Activated naive CD4-positive, alpha-beta T cell treated with anti-CD3 and anti-CD28 coated beads, Interleukin-2, amount 10 ng/mL, durations not matched to agents 7 days and 5 days (primary cell): ENCODE results near the gene AHNAK.
"Not testable (repeated sequence)": the region's sequence is repeated elsewhere in the genome, so short reads cannot be mapped to it uniquely, and the experiment has no call there.

Experiments used
- CTCF ChIA-PET: fragments of 350-600 bp; sonication (Branson Sonifier 250); formaldehyde crosslinking; loops from one replicate; lab custom pipeline; 2021; ENCODE audit warnings: antibody characterized with exemption; lab: Charles Lee
- DNase-seq: peaks from one replicate; pipeline ENCODE4 v3.0.0-alpha.2; 2020
- H3K27ac Mint-ChIP-seq: one replicate; pipeline ENCODE4 v1.8.0; 2021; ENCODE audit warnings: mild to moderate bottlenecking, moderate library complexity, mixed read lengths
- H3K27me3 Mint-ChIP-seq: one replicate; pipeline ENCODE4 v1.8.0; 2021; ENCODE audit warnings: mild to moderate bottlenecking, mixed read lengths
- H3K36me3 Mint-ChIP-seq: one replicate; pipeline ENCODE4 v1.8.0; 2021; ENCODE audit warnings: mixed read lengths
- H3K4me1 Mint-ChIP-seq: one replicate; pipeline ENCODE4 v1.8.0; 2021; ENCODE audit warnings: mixed read lengths
- H3K4me3 Mint-ChIP-seq: one replicate; pipeline ENCODE4 v1.8.0; 2021; ENCODE audit warnings: mild to moderate bottlenecking, moderate library complexity, mixed read lengths
- H3K9me3 Mint-ChIP-seq: one replicate; pipeline ENCODE4 v1.8.0; 2021; ENCODE audit warnings: mixed read lengths

AHNAK gene

DNA sequence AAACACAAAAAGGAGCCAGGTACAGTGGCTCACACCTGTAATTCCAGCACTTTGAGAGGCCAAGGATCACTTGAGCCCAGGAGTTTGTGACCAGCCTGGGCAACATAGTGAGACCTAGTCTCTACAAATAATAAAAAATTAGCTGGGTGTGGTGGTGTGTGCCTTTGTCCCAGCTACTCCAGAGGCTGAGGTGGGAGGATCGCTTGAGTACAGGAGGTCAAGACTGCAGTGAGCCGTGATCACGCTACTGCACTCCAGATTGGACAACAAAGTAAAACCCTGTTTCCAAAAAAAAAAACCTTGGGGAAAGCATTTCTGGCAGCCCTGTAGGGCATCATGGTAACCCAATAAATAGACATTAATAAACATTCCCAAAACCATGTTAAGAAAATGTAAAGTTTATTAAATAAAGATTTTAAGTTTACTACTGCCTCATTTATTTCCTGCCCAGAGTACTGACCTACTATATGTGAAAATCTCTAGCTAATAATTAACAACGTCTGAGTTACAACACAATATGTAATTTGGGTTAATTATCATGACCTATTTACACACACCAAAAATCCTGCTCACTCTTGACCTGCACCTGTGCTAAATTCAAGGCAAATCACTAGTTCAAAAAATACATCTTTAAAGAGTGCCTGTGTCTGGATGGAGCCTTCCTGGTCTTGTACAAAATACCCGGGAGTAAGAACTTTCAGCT is 18.6 kb upstream of the AHNAK start:
- no peaks in the 10 kb centered on the region for H3K9me3 Mint-ChIP-seq
- no peak overlapping the region for H3K27ac Mint-ChIP-seq
- H3K4me1 Mint-ChIP-seq = peaks cover 44% of the 10 kb centered on the region
- no peaks in the 10 kb centered on the region for H3K27me3 Mint-ChIP-seq
- no peak for DNase-seq
- CTCF ChIA-PET = interaction anchor here (0.7 to 3.3 kb wide), 6 partner anchors 8 to 171 kb away, joined by 3 to 12 read pairs (median 4); no protein-coding TSS in a partner anchor
- H3K36me3 Mint-ChIP-seq = peaks cover 54% of the 10 kb centered on the region
- no peak overlapping the region for H3K4me3 Mint-ChIP-seq

DNA sequence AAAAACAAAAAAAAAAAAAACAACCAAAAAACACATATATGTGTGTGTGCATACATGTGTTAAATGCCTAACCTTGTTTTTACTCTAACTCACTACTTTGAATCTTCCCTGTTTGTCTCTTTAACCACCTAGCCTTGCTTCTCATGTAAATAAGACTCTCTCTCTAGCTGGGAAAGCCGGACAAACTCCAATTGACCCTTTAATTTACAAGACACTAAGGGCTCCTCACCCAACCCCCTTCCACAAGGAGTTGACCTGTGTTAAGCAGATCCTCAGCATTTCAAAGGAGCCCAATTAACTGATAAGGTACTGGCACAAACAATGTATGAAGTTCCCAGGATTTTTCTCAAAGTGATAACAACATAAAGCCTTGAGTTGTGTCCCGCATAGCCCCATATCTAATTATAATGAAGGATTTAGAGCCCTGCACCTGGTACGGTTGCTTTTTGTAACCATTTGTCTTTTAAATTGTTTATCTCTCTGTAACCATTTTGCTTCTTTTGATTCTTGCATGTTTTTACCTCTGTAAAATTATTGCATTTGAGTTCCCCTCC is 15.1 kb upstream of the AHNAK start:
- not testable (repeated sequence) for DNase-seq, H3K27me3 Mint-ChIP-seq, H3K9me3 Mint-ChIP-seq, H3K4me3 Mint-ChIP-seq
- Mint-ChIP-seq H3K27ac (peak overlapping the region; percentile 47), H3K4me1 (peaks cover 58% of the 10 kb centered on the region), H3K36me3 (peaks cover 57% of the 10 kb centered on the region)
- CTCF ChIA-PET = interaction anchor here (1.0 to 11.7 kb wide), 8 partner anchors 10 to 180 kb away, joined by 3 to 276 read pairs (median 14); partner anchors contain the start of genes AHNAK and LRRN4CL

DNA sequence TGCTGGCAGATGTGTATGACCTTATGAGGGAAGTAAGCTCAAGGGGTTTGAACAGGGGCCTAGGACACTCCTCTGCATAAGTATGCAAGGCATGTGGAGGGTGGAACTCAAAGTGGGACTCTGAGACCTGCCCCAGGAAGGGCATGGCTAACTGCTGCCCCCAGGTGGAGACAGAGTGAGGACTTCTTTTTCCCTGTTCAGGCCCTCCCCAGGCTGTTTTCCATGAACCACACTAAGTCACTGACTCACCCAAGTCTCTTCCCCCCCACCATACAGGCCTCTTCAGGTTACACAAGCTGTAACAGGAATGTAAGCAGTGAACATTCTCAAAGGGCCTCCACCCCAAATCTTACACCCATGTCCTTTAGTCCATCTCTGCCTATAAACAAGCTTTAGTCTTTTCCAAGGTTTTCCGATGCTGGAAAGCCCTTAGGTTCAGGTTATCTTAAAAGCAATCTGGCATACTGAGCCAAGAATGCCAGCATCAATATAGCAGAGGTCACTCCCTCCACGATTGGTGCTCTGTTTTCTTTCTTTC is 14.0 kb upstream of the AHNAK start:
- CTCF ChIA-PET = interaction anchor here (0.7 to 11.7 kb wide), 23 partner anchors 9 to 179 kb away, joined by 3 to 276 read pairs (median 5); partner anchors contain the start of genes AHNAK, LRRN4CL, SCGB1A1 and TUT1
- H3K4me3 Mint-ChIP-seq = no peak overlapping the region

DNA sequence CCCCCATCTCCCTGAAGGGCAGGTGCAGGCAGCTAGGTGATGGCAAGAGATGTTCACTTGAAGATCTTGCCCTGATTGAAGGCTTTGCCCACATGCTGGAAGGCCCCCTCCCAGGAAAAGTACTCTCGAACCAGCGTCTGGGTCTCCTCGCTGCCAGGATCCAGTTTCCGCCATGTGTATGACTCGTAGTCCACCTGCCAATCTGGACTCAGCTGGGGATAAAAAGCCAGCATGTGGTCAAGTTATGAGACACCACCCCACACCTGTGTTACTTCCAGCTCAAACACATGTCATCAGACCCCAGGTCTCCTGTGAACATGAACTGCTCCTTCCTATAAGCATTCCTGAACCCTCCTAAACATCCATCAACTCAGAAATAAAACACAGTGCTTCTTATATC is 13.0 kb upstream of the AHNAK start:
- peaks cover 71% of the 10 kb centered on the region for H3K4me1 Mint-ChIP-seq
- H3K9me3 Mint-ChIP-seq, H3K4me3 Mint-ChIP-seq, DNase-seq, H3K27me3 Mint-ChIP-seq: not testable (repeated sequence)
- peaks cover 44% of the 10 kb centered on the region for H3K36me3 Mint-ChIP-seq
- CTCF ChIA-PET = interaction anchor here (0.6 to 11.7 kb wide), 13 partner anchors 8 to 187 kb away, joined by 3 to 276 read pairs (median 6); partner anchors contain the start of genes AHNAK and TUT1
- peak overlapping the region; percentile 97 for H3K27ac Mint-ChIP-seq

More for the DNA sequence above, 14.0 kb upstream of the AHNAK start:
- no peaks in the 10 kb centered on the region for H3K9me3 Mint-ChIP-seq
- DNase-seq = peak; percentile 86
- no peaks in the 10 kb centered on the region for H3K27me3 Mint-ChIP-seq
- peaks cover 45% of the 10 kb centered on the region for H3K36me3 Mint-ChIP-seq
- H3K27ac Mint-ChIP-seq = peak overlapping the region; percentile 80
- peaks cover 64% of the 10 kb centered on the region for H3K4me1 Mint-ChIP-seq

DNA sequence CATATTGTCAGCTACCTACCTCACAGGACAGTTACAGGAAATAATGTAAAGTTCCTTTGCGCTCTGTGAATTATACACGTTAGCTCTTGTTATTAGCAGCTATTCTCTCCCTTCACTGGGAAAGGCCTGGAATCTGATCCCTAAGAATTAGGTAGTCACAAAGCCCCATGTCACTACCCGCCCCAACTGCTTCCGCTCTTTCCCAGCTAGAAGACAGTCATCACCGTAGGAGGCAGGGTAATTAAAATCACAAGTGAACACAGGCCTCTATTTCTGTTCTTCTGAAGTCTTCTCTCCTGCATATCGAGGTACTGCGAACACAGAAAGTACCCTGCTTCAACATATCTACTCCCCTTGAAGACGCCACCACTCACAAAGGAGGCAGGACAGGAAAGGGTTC is 12.6 kb upstream of the AHNAK start:
- Mint-ChIP-seq H3K4me3 (no peak overlapping the region), H3K9me3 (no peaks in the 10 kb centered on the region), H3K27ac (peak overlapping the region; percentile 97), H3K27me3 (no peaks in the 10 kb centered on the region), H3K4me1 (peaks cover 75% of the 10 kb centered on the region), H3K36me3 (peaks cover 44% of the 10 kb centered on the region)
- CTCF ChIA-PET = interaction anchor here (0.7 to 11.7 kb wide), 8 partner anchors 12 to 186 kb away, joined by 3 to 276 read pairs (median 7); partner anchors contain the start of gene AHNAK
- DNase-seq = no peak

DNA sequence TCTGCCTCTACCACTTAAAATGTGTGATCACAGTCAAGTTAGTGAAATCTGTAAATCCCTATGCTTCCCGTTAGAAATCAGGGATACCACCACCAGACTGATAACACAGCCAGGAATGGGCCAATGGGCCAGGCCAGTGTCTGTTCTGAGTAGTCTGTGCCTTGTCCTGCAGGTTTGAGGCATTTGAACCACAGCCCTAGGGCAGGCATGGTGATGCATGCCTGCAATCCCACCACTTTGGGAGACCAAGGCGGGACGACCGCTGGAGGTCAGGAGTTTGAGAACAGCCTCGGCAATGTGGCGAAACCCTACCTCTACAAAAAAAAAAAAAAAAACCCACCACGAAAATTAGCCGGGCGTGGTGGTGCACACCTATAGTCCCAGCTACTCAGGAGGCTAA is 12.1 kb upstream of the AHNAK start:
- Mint-ChIP-seq H3K4me1 (peaks cover 78% of the 10 kb centered on the region), H3K27ac (peak overlapping the region; percentile 97), H3K36me3 (peaks cover 41% of the 10 kb centered on the region), H3K9me3 (no peaks in the 10 kb centered on the region), H3K4me3 (no peak overlapping the region), H3K27me3 (no peaks in the 10 kb centered on the region)
- no peak for DNase-seq
- CTCF ChIA-PET = interaction anchor here (0.7 to 11.7 kb wide), 8 partner anchors 13 to 186 kb away, joined by 3 to 276 read pairs (median 7); partner anchors contain the start of gene AHNAK

DNA sequence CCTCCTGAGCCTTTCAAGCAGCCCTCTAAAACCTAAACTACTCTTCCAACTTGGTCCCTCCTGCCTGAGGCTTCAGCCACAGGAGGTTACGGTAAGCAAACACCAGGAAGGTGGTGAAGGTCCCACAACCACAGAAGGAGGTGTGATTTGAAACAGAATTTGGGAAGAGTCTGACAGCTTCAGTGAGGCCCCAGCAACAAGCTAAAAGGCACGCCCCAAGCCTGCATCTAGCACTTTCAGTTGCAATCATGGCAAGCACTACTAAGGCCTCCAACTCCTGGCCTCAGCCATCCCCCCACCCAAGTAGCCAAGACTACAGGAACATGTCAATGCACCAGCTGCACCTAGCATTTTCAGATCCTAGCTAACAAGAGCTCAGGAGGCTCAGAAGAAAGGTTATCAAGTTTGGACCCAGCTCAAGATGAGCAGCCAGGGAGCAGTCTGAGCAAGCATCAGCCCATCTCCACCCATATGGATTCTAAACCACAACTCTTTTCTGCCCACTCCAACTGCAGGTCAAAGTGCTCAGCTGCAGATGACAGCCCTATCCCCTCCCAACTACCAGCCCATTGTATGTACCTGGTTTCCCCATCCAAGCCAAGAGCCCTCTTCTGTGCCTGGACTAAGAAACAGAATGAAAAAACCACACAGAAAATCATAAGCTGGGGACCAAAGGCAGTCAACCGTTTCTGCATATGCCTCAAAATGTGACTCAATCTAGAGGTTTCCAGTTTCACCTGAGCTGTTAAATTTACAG is 10.4 kb upstream of the AHNAK start:
- Mint-ChIP-seq H3K4me3 (peak overlapping the region; percentile 59), H3K27ac (peak overlapping the region; percentile 97), H3K4me1 (peaks cover 90% of the 10 kb centered on the region), H3K36me3 (peaks cover 35% of the 10 kb centered on the region), H3K9me3 (no peaks in the 10 kb centered on the region), H3K27me3 (no peaks in the 10 kb centered on the region)
- peak; percentile 85 for DNase-seq
- CTCF ChIA-PET = interaction anchor here (0.5 to 11.7 kb wide), 7 partner anchors 9 to 219 kb away, joined by 3 to 276 read pairs (median 7); partner anchors contain the start of gene AHNAK

DNA sequence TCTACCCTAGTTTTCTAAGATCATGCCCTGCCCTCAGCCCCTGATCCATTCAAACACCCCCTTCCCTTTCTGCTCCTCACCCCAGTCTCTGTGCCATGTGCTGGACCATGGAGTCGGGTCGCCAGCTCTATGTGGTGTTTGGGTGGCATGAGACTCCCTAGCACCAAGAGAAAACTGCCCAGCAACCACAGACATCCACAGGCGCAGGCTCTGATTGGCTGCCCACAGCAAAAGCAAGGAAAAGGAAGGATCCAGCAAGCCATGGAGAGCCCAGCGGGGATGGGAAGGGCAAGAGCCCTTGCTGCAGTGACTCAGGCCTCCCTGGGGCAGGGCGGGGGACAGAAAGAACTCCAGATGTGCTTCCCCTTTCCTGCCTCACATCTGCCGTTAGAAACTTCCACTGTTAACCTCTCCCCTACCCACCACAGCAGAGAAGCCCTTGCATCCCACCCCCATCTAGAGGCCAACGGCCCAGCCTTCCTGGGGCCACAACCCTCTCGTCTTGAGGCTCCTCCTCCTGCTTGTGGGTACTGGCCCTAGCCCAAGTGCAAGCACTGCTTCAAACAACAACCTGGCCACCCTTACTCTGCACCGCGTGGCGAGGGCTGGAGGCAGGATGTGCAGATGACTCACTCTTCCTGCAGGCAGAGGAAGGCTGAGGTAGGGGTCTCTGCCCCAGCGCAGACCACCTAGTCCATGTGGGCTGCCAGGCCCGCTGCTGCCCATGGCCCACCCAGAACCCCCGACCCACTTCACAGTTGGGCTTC is 9.7 kb upstream of the AHNAK start:
- Mint-ChIP-seq H3K36me3 (peaks cover 31% of the 10 kb centered on the region), H3K4me3 (peak overlapping the region; percentile 59), H3K27me3 (no peaks in the 10 kb centered on the region), H3K27ac (peak overlapping the region; percentile 97), H3K4me1 (peaks cover 95% of the 10 kb centered on the region), H3K9me3 (no peaks in the 10 kb centered on the region)
- CTCF ChIA-PET = interaction anchor here (0.6 to 11.7 kb wide), 5 partner anchors 14 to 218 kb away, joined by 3 to 276 read pairs (median 12); partner anchors contain the start of genes AHNAK and TUT1
- peak; percentile 93 for DNase-seq

DNA sequence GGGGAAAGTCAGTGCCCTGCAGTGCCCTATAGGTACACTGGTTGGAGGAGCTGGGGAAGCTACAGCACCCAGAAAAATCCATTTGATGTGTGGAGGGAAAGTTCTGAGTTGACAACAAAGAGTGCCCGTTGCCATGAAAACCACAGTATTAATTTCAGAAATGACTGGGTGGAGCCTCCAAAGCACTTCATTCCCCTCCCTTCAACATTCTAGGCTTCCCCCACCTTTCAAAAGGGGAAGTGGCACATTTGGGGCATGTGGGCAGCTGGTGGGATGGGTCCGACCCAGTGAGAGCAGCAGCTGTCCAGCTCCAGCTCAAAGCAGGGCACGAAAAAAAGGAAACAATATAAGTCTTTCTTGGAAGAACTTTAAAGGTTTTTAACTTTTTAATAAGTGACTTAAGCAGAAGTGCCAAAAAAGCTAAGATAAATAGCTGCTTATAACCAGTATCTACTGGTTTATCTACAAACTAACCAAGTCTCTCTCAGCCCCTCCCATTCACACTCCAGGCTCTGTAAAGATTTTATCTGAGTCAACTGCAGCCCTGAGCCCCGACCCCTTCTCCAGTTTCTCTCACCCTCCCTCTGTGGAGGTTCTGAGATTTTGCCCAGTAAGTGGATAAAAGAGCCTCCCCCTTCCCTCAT is 9.0 kb upstream of the AHNAK start:
- Mint-ChIP-seq H3K27me3 (peaks cover 6% of the 10 kb centered on the region), H3K4me3 (peak overlapping the region; percentile 59), H3K9me3 (no peaks in the 10 kb centered on the region), H3K36me3 (peaks cover 26% of the 10 kb centered on the region), H3K27ac (peak overlapping the region; percentile 97), H3K4me1 (peaks cover 97% of the 10 kb centered on the region)
- peak; percentile 72 for DNase-seq
- CTCF ChIA-PET = interaction anchor here (1.0 to 11.7 kb wide), 3 partner anchors 14 to 130 kb away, joined by 4 to 276 read pairs (median 147); partner anchors contain the start of genes AHNAK and TUT1

DNA sequence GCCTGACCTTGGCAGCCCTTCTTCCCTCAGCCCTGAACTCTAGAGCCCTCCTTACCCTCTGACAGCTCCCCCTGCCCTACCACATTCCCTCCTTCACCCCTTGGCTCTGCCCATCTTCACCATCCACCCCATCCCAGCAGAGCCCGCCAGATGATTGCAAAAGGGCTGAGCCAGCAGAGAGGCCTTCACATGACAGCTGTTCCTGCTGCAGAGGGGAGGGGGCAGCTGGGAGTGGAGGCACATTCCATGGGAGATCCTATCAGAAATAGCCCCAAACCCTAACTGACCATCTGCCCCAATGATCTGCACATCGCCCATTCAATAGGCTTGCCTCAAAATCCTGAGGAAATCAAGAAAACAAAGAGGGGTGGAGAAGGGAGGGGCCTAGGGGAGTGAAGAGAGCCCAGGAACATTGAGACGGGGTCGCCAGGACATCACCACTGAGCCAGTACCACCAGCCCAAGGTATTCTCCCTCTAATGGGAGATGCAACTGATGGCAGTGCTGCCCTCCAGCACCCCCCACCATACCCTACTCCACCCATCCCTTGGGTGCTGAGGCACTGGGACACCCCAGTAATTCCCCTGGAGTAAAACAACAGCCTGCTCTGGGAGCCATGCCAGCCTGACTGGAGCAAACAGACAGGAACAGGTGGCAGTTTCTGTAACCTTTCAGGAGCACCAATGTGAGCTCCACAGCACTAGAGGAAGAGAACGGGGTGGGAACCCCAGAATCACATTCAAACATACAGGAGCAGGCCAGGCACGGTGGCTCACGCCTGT is 8.0 kb upstream of the AHNAK start:
- Mint-ChIP-seq H3K9me3 (no peaks in the 10 kb centered on the region), H3K27me3 (peaks cover 16% of the 10 kb centered on the region), H3K27ac (peak overlapping the region; percentile 97), H3K4me1 (peaks cover 95% of the 10 kb centered on the region), H3K36me3 (peaks cover 16% of the 10 kb centered on the region), H3K4me3 (peak overlapping the region; percentile 26)
- CTCF ChIA-PET = interaction anchor here (7.0 to 11.7 kb wide), 2 partner anchors 13 to 129 kb away, joined by 147 to 276 read pairs; partner anchors contain the start of gene AHNAK
- DNase-seq = no peak

DNA sequence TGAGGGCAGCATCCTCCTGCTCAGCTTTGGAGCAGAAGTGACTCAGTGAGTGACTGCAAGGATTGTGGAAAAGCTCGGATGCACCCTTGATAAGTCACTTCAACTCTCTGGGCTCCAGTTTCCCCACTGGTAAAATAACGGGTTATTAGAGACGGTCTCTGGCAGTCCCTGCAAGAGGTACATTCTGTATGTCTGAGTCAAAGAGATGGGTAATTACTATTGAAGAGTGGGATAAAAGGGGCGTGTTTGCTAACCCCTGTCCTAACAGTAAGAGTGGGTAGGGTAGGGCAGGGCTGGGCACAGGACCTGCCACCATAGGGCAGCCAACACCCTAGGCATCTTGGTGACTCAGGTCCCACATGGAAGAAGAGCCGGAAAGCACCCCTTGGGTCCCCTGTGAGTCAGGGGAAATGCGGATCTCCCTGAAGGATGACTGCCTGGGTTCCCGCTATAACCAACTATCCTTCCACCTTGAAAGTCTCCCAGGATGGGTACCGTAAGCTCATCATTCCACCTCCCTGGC is 7.3 kb upstream of the AHNAK start:
- CTCF ChIA-PET = interaction anchor here (1.3 to 11.7 kb wide), 3 partner anchors 12 to 129 kb away, joined by 3 to 276 read pairs (median 16); partner anchors contain the start of gene AHNAK
- peaks cover 11% of the 10 kb centered on the region for H3K36me3 Mint-ChIP-seq
- peaks cover 22% of the 10 kb centered on the region for H3K27me3 Mint-ChIP-seq
- no peaks in the 10 kb centered on the region for H3K9me3 Mint-ChIP-seq
- peak overlapping the region; percentile 26 for H3K4me3 Mint-ChIP-seq
- peak overlapping the region; percentile 97 for H3K27ac Mint-ChIP-seq
- peaks cover 90% of the 10 kb centered on the region for H3K4me1 Mint-ChIP-seq
- no peak for DNase-seq
